HG03520 (cell line): Measurements from ENCODE around the gene TFE3.

Experiments
- ATAC-seq: cut with Tn5 transposase; IDR thresholded peaks from one replicate; pipeline ENCODE4 v1.9.1; 2021; ENCODE audit warnings: mild to moderate bottlenecking, moderate library complexity; ENCODE audit not compliant: unreplicated experiment

Gene TFE3

GRCh38 chrX:49061916-49062315 is 18.8 kb upstream of the TFE3 start:
- ATAC-seq, result no peak

DNA sequence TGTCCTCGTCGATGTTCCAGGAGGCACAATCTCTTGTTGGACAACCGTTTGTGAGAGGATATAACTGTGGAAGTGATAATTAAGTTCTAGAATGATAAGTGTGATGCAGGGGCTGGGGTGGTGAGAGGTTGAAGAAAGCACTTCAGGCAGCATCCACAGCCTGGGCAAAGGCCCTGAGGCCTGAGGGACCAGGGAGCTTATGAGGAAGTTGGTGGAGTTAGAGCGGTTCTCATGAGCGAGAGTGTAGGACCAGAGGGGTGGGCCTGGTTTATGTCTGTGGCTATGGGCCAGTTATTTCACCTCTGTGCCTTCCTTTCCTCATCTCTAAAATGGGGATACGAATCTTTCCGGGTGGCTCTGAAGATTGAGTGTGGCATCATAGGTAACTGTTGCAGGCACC is 18.3 kb upstream of the TFE3 start:
- ATAC-seq, result no peak

DNA sequence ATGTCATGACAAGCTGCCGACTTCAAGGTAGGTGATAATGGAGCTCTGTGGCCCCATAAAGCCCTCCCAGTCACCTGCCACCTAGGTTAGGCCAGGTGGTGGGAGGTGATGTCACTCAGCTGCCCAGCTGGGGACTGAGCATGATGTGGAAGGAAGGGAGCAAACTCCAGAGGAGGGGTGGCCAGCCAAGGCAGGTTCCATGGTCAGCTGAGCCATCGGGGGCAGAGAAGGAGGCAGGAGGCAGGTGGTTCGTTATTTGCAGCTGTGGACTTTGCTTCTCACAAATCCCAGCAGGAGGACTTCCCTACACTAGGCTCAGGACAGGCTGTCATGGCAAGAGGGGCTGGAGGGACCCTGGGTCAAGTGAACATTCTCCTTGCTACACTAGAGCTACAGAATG is 17.8 kb upstream of the TFE3 start:
- ATAC-seq, result no peak

GRCh38 chrX:49059681-49060085 is 16.5 kb upstream of the TFE3 start:
- no peak for ATAC-seq

- ATAC-seq, result no peak
These were observed 16.0 kb upstream of the TFE3 start for GRCh38 chrX:49059201-49059600.

- ATAC-seq, result no peak
These were observed 15.6 kb upstream of the TFE3 start, which contains the start of gene CCDC120 for GRCh38 chrX:49058794-49059193. TSS of gene CCDC120 (plus strand) at chrX:49058999. CDS start at chrX:49062042, 3,043 bp downstream.

GRCh38 chrX:49054073-49054762 is 11.1 kb upstream of the TFE3 start:
- no peak for ATAC-seq

DNA sequence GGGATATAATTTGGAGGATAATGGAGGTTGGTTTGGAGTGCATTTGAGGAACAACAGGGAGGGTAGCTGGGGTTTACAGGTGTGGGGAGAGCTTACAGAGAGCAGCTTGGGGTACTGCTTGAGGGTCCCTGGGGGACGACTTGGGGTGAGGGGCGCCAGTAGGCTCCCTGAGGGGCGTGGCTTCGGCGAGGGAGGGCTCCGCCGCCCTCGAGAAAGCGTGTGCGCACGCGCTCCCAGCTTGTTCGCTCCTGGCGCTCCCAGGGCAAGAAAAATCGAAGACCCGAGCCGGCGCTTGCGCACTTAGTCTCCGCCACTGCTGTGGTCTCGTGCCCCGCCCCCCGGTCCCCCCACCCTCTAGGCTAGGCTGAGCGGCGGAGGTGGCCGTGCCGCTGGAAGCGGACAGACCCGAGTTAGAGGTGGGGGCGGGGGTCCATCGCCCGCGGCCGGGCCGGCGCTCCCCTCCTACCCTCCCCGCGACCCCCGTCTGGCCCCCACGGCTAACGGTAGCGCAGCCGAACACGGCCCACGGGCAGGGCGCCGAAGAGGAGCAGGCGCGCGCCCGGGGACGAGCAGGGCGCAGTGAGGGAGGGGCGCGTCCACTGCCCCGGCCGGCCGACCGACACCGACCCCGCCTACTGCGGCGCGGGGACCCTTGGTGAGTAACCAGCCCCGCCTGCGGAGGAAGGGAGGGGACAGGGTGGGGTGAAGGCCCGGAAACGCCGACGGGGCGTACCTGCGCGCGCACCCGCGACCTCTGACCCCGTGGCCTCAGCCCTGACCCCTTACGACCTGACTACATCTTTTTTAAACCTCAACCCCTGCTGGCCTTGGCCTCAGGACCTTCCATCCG is 10.3 kb upstream of the TFE3 start:
- no peak for ATAC-seq

DNA sequence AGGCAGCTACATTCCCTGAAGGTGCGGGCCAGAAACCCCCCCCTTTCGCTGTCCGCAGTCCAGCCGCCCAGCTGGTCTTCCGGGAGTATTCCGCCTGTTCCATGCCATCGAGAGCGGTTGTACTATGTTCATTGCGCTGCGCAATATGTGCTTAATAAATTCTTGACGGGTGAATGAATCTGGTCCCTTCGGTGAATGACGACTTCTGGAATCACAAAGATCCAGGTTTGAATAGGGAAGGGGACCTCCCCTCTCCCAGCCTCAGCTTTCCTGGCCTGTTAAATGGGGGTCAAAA is 777 bp upstream of the TFE3 start:
- ATAC-seq, result no peak

- no peak for ATAC-seq
These were observed 457 bp downstream of the TFE3 start for GRCh38 chrX:49042581-49043219.

GRCh38 chrX:49041744-49042580 is 1.2 kb downstream of the TFE3 start:
- ATAC-seq, result no peak

DNA sequence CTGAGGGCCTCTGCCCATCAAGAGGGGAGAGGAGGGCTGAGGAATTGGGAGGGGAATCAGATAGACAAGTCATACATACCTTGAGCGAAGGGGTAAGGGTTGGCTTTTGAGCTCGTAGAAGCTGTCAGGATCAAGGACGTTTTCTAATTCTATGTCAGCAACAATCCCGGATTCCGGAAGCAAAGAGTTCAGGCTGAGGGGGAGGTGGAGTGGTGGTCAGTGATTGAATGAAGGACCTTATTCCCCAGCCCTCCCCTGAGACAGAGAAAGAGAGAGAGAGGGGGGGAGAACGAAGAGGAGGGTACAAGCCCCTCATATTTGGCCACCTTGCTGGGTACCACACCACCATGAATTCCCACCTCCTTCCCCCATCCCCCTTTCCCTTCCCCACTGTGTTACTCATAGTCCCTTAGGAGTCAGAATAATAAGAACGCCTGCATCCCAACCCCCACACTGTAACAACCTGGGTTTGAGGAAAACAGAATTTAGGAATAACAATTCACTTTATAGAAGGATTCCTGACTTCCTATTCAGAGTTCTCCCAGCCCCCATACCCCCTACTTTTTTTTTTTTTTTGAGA is 2.7 kb downstream of the TFE3 start:
- no peak for ATAC-seq

GRCh38 chrX:49039598-49040375 is 3.4 kb downstream of the TFE3 start:
- no peak for ATAC-seq

- no peak for ATAC-seq
These were observed 5.2 kb downstream of the TFE3 start for GRCh38 chrX:49037883-49038475.

GRCh38 chrX:49030283-49030682 is 12.9 kb downstream of the TFE3 start:
- no peak for ATAC-seq

- no peak for ATAC-seq
These were observed 13.3 kb downstream of the TFE3 start for GRCh38 chrX:49029876-49030275.

- no peak for ATAC-seq
These were observed 23.4 kb downstream of the TFE3 start for GRCh38 chrX:49019599-49020249.

DNA sequence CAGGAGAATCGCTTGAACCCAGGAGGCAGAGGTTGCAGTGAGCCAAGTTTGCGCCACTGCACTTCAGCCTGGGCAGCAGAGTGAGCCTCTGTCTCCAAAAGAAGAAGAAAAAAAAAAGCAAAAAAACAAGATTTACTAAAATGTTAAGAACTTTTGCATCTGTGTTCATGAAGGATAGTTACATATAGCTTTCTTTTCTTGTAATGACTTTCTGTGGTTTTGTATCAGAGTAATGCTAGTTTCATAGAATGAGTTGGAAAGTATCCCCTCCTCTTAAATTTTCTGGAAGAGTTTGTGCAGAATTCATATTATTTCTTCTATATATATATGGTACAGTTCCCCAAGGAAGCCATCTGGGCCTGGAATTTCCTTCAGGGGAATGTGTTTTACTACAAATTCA is 24.1 kb downstream of the TFE3 start:
- ATAC-seq, result no peak

- no peak for ATAC-seq
These were observed 39.5 kb downstream of the TFE3 start for GRCh38 chrX:49003696-49004095.
